HTERT RPE-1 (cell line): ENCODE data around the gene MLST8.

Source experiments
- in situ Hi-C: fragments of 300-500 bp; cut with MboI; formaldehyde crosslinking; loops from 4 replicates; pipeline ENCODE4 v1.14.3; 2020; ENCODE audit warnings: low sequenced_read_pairs

The MLST8 gene

DNA sequence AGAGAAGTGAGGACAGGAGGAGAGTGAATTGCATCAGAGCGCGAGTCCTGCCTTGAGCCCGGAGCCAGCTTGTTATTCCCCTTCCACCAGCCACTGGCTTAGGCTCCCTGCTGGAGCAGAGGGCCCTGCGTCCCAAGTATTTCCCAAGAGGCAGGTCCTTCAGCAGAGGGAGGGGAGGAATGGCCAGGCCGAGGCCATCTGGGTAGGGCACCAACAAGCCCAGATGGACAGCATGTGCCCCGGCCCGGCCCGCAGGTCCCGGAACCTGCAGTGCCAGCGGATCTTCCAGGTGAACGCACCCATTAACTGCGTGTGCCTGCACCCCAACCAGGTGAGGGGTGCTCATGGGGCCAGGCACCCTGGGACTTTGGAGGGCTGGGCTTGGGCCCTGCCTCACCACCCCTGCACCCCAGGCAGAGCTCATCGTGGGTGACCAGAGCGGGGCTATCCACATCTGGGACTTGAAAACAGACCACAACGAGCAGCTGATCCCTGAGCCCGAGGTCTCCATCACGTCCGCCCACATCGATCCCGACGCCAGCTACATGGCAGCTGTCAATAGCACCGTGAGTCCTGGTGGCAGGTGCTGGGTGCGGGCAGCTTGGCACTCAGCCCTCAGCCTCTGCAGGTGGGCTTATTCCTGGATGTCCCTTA, 1.7 kb downstream of the MLST8 start:
- in situ Hi-C loops, result no loop called here

DNA sequence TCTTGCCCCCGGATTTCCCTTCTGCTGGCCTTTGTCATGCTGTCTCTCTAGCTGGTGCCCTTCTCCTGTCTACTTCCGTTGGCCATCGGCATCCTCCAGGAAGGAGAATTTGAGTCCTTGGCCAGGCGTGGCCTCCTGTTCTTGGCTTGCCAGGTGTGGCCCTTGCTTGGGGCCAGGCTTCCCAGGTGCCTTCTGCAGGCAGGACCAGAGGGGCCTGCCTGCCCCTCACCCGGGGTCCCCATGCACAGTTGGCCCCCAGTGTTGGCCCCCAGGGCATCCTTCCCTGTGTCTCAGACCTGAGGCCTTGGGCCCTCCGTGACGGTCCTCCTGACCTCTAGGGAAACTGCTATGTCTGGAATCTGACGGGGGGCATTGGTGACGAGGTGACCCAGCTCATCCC, 2.6 kb downstream of the MLST8 start:
- in situ Hi-C loops, result no loop called here

DNA sequence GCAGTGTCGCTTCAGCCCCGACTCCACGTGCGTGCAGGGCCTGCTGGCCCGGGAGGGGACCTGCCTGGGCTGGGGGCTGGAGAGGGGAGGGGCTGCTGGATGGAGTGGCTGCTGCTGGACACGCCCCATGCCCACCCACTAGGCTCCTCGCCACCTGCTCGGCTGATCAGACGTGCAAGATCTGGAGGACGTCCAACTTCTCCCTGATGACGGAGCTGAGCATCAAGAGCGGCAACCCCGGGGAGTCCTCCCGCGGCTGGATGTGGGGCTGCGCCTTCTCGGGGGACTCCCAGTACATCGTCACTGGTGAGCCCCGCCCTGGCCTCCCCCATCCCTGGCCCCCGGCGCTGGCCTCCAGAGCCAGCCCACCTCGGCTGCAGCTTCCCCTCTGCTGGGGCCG, 3.1 kb downstream of the MLST8 start:
- in situ Hi-C loops, result no loop called here

DNA sequence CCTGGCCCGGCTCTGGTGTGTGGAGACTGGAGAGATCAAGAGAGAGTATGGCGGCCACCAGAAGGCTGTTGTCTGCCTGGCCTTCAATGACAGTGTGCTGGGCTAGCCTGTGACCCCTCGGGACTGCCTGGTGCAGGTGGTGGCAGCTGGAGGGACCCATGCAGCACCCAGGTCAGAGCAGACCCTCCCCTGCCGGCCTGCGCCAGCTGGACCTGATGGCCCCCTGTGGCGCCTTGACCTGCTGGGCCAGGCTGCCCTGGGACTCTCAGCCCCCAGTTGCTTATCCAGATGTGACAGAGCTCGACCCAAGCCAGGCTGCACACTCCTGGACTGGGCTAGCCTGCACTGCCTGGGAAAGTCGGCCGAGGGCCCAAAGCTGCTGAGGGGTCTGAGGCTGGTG, 3.5 kb downstream of the MLST8 start:
- in situ Hi-C loops, result no loop called here

DNA sequence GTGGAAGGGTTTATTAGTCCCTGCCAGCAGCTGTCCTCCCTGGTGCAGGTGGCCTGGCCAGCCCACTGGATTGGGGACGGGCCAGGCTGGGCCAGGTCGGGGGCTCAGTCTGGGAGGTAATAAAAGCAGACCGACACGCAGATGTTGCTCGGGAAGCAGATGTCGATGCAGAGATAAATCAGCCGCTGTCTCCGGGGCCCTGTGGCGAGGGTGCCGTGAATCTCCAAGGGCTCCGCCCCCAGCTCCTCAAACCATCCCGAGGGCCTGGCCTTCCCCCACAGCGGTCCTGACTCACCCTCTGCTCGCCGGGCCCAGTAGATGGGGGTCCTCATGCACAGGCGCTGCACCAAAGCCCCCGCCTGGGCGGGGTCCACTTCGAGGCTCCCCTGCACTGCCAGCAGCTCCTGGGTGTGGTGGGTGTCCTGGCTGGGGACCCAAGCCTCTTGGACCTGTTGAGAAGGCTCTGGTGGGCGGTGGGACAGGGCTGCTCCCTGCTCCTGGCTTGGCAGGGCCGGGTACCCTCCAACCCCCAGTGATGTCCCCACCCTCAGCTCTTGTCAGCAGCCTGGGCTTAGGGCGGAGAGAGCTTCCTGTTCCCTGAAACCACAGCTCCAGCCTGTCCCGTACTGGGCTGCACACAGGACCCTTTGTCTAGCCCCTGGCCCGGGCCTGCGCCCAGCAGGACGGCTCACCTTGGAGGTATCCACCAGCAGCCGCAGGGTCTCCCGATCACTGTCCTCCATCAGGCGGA, 4.2 kb downstream of the MLST8 start:
- in situ Hi-C loops, result no loop called here

DNA sequence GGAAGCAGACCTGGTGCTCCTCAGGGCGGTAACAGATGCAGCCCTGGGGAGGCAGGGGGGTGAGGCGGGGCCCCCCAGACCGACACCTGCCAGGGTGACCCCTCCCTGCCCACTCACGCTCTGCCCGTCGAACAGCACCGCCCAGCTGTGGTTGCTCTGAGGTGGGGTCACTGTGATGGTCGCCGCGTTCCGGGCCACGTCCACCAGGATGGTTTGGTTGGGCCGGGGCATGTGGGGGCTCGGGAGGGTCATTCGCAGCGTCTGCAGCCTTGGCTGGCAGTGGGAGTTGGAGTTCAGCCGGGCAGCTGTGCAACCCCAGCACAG, 4.7 kb downstream of the MLST8 start:
- in situ Hi-C loops, result no loop called here

DNA sequence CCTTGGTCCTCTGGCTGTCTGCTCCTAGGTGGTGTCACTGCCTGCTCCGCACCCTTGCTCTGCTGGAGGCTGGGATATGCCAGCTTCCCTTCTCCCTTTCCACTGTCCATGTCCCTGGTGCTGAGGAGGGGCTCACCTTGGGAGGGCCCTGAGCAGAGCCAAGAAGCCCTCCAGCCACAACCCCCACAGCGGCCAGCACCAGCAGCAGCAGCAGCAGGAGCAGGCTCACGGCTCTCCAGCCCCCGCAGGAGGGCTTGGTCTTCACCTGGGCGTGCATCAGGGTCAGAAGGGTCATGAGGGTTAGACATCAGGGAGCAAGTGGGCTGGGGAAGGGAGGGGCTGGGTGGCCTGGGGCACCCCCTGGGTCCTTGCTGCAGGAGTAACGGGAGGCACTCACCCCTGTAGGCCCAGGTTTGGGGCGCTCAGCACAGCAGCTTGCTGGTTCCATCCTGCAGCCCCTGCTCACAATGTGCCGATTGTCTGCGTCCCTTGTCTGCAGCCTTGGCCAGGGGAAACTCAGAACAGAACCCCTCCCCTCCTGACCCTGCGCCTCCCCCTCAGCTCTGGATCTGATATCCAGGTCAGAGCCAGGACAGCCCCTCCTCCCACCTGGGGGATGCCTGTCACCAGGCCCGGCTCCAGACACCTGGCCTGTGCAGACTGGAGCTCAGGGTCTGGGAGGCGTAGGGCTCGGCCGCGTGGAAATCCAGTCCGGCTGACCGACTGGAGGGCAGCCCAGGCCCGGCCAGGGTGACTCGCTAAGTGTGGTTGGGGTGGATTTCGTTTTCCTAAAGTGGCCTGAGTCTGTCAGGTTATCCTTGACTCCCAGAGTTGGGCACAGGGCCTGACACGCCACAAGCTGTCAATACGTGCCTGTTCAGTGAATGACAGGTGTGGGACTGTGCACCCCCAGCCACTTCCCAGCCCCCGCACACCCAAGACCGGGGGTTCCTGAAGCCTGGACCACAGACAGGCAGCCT, 5.4 kb downstream of the MLST8 start, which contains the start of gene BRICD5:
TSS of gene BRICD5 (minus strand) at position 478 of the 980 bp plus-strand sequence. CDS start at position 448, 30 bp downstream.
- in situ Hi-C loops, result no loop called here

DNA sequence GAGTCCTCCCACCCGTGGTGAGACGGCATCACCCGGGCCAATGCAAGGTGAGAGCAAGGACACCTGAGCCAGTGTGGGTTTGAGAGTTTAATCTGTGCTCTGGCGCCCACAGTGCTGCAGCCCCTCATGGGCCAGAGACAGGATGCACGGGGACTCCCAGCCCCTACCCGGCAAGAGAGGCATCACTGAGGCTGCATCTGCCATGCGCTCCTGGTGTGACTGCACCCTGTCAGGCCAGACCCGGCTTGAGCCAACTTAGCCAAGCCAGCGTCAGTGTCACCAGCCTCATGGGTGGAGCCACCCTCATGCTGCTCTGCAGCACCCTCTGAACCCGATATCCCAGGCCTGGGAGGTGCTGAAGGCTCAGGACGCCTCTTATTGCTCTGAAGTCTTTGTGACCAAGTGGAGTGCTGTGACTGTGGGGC, 6.7 kb downstream of the MLST8 start:
- in situ Hi-C loops, result no loop called here

DNA sequence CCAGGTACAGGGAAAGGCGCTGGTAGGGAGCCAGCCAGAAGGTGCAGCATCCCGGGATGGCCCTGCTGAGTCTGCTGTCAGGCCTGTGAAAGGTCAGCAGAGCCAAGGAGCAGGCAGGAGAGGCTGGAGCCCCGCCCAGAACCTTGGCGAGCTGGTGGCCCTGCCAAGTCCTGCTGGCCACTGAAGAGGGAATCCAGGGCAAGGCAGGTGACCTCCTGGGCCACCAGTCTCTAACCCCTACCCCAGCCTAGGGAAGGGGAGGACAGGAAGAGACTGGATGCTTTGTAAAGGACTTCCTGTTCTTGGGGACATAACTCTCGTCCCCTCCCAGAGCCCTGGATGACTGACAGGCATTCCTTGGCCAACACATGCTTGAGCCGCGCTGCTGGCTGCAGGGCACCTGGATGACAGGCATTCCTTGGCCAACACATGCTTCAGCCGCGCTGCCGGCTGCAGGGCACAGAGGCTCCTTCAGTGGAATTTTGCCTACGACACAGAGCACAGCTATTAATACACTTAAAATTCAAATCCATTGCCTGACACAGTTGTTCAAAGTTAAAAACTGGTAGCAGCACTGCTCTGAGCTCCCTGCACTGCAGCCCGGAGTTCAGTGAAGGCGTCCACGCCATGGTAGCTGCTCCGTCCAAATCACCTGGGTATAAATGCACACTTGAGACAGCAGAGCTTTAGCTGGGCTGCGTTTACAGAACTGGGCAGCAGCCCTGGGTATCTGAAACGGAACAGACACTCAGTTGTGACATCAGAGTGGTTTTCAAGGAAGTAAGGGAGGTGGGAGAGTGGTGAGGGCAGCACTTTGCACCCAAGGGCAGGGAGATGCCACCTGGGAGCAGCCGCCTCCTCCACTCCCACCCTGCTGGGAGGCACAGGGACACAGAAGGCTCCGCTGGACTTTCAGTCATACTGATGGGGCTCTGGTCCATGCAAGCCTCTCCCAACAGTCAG, 7.4 kb downstream of the MLST8 start:
- in situ Hi-C loops, result no loop called here

DNA sequence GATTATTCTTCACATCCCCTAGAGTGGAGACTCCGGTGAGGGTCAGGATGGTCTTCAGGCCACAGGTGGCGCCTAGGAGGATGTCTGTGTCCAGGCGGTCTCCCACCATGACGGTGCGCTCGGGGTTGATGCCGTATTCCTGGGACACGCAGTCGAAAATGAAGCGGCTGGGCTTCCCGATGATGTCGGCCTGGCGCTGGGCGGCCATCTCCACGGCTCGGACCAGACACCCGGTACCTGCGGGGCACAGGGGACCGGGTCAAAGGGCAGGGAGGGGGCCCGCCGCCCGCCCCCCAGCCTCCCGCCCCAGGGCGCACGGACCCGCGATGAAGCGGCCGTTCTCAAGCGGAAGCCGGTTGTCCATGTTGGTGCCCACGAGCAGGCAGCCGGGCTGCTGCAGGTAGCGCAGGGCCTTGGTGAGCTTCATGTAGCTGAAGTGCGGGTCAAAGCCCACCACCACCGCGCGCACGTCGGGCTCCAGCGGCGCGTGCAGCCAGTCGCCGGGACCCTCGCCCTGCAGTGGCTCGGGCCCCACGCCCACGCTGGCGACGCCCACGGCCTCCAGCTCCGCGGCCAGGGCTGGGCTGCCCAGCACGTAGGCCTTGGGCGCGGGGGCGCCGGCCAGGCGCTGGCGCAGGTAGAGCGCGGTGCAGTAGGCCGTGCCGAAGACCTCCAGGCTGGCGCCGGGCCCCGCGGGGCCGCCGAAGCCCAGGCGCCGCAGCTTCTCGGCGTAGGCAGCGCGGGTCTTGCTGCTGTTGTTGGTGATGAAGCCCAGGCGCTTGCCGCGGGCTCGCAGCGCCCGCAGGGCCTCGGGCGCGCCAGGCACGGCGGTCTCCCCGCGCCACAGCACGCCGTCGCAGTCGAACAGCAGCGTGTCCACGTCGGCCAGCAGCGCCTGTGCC, 8.8 kb downstream of the MLST8 start:
- in situ Hi-C loops, result no loop called here

DNA sequence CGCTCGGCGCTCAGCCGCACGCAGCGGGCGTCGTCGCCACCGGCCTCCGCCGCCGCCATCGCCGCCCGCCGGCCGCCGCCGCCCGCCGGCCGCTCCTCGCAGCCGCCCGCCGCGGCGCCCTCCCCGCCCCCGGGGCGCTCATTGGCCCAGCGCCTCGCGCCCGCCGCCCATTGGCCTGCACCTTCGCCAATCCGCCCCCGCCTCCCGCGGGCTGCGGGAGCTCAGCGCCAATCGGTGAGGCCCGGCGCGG, 9.4 kb downstream of the MLST8 start, which contains the start of gene PGP:
TSS of gene PGP (minus strand) at position 122 of the 250 bp plus-strand sequence. CDS start at position 59, 63 bp downstream.
- in situ Hi-C loops, result no loop called here

DNA sequence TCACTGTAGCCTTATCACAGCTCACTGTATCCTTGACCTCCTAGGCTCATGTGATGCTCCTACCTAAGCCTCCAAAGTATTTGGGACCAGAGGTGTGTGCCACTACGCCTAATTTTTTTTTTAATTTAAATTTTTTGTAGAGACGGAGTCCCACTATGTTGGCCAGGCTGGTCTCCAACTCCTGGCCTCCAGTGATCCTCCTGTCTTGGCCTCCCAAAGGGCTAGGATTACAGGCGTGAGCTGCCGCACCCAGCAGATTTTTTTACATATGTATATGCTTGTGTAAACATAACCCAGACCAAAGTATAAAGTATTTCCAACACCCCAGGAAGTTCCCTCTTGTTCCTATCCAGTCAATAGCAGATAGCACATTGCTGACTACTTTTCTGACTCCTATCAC, 11.1 kb downstream of the MLST8 start:
- in situ Hi-C loops, result no loop called here

DNA sequence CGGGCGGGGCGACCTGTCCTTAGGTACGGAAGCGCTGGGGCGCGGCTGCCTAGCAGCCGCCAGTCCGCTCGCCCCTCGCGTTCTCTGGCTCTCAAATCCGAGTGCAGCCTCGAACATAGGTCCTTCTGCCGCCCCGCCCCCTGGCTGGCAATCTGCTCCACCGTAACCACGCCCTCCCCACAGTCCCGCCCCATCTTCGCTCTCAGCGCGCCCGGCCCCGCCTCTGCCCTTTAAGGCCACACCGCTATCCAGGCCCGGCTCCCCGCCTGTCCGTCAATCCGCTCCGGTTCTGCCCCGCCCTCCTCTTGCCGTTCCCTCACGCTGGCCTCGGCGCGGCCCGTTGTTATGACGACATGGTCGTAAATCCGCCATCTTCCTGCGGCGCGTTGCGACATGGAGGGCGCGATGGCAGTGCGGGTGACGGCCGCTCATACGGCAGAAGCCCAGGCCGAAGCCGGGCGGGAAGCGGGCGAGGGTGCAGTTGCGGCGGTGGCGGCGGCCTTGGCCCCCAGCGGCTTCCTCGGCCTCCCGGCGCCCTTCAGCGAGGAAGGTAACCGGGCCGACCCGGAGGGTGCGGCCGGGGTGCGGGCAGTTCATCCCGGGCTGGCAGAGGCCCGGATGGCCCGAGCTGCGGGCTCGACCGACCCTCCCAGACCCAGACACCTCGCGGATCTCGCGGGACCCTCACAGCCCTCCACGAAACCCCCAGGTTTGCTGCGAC, 18.1 kb downstream of the MLST8 start, which contains the start of gene E4F1:
TSS of gene E4F1 (plus strand) at position 371 of the 721 bp plus-strand sequence. CDS start at position 394, 23 bp downstream.
- in situ Hi-C loops, result no loop called here

DNA sequence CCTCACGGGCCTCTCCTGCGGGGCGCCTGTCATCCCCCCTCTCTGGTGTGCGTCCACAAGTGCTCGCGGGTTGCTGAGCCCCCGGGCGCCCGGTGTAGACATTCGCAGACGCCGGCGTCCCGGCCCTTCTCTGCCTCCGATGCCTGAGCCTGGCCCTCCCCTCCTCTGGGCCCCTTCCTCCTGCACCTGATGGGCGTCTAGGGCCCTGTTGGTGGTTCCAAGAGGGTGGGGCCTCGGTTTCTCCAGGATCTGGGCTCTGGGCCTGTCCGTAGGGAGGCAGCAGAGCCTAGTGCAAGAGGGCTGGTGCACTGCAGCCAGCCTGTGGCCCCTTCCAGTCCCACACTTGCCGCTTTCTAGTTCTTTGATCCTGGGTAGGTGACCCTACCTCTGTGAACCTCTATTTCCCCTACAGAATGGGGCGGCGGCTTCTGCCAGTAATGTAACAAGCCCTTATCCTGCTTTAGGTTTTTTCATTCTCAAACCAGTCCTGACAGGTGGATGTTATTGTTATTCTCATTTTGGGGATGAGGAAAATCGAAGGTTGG, 18.8 kb downstream of the MLST8 start:
- in situ Hi-C loops, result no loop called here

DNA sequence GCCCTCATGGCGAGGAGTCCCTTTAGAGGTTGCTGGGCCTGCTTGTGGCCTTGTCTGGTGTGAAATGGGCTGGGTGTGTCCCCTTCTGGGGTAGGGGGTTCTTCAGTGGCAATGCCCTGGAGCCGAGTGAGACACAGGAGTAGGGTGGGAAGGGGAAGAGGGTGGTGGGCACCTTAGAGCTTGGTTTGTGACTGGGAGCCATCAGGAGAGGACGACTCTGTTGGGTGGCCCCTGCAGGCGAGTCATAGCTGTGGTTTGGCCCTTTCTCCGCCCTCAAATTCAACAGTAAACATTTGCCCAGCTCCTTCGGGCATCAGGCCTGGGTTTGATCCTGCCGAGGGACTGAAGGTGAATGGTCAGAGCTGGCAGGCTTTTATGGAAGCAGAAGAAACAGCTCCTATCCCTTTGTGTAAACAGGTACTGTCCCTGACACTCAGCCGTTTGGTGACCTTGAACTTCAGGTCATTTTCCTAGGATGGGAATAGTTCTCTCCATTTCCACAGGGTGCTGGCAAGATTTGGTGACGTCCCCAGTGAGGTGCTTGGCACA, 21.1 kb downstream of the MLST8 start:
- in situ Hi-C loops, result no loop called here

DNA sequence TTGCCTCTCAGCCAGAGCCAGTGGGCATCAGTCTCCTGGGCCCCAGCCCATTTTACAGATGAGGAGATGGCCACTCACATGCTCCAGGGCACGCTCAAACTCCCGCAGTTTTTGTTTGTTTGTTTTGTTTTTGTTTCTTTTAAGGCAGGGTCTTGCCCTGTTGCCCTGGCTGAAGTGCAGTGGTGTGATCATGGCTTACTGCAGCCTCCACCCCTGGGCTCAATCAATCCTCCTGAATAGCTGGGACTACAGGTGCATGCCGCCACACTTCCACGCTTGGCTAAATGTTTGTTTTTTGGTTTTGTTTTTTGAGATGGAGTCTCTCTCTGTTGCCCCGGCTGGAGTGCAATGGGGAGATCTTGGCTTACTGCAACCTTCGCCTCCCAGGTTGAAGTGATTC, 21.7 kb downstream of the MLST8 start:
- in situ Hi-C loops, result no loop called here

DNA sequence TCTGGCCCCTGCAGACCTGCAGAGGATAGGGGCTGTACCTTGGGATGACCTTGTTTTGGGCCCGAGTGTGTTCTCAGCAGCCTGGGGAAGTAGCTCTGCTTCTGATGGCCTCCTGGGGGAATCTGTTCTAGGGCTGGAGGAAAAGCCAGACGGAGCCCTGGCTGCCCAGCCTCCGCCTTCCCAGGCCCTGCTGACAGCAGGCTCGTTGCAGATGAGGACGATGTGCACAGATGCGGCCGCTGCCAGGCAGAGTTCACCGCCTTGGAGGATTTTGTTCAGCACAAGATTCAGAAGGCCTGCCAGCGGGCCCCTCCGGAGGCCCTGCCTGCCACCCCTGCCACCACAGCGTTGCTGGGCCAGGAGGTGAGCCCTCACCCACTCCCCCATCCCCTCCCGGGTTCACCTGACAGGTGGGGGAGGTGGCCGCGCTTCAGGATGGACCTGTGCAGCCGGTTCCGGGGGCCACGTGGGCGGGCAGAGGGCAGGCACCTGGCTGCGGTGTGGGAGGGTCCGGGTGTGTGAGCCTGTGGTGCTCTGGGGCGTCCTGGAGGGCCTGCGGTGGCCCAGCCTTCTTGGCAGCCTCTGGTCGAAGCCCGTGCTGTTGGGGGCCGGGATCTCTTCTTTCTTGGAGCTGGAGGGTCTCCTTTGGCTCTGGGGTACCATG, 23.0 kb downstream of the MLST8 start:
- in situ Hi-C loops, result no loop called here

DNA sequence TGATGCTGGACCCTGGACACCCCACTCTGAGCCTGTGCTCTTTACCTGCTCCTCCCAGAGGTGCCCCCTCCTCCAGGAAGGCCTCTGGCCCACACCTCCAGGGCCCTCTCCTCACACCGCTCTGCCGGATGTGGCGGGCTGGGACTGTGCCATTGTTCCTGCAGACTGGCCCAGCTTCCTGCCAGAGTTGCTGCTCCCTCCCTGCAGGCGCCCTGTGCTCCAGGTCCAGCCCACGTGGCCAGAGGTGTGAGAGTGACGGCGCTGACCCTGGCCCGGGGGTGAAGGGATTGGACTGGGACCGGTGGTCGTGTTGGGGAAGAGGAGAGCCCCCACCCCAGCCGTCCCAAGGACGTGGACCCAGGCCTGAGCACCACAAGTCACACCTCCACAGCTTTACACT, 23.8 kb downstream of the MLST8 start:
- in situ Hi-C loops, result no loop called here
